WTC11 (cell line): ENCODE results near the gene CEACAM3.
"Not testable (repeated sequence)": the region's sequence is repeated elsewhere in the genome, so short reads cannot be mapped to it uniquely, and the experiment has no call there.

Experiments
- FOXJ3 ChIP-seq: sonication (generic); formaldehyde crosslinking; IDR thresholded peaks from 2 replicates; pipeline ENCODE4 v1.9.0; 2021; ENCODE audit warnings: missing genetic modification reagents, mild to moderate bottlenecking, borderline replicate concordance
- ZNF263 ChIP-seq: sonication (generic); formaldehyde crosslinking; IDR thresholded peaks from 2 replicates; pipeline ENCODE4 v1.8.1; 2022; ENCODE audit warnings: low read depth, mild to moderate bottlenecking, moderate library complexity, missing genetic modification reagents
- TF ChIP-seq, protein P1 (sequence below): fragments of 200-600 bp; IDR thresholded peaks from 2 replicates; pipeline ENCODE4 v1.8.0; 2022; ENCODE audit warnings: antibody characterized with exemption

- TF ChIP-seq, protein P1, sequence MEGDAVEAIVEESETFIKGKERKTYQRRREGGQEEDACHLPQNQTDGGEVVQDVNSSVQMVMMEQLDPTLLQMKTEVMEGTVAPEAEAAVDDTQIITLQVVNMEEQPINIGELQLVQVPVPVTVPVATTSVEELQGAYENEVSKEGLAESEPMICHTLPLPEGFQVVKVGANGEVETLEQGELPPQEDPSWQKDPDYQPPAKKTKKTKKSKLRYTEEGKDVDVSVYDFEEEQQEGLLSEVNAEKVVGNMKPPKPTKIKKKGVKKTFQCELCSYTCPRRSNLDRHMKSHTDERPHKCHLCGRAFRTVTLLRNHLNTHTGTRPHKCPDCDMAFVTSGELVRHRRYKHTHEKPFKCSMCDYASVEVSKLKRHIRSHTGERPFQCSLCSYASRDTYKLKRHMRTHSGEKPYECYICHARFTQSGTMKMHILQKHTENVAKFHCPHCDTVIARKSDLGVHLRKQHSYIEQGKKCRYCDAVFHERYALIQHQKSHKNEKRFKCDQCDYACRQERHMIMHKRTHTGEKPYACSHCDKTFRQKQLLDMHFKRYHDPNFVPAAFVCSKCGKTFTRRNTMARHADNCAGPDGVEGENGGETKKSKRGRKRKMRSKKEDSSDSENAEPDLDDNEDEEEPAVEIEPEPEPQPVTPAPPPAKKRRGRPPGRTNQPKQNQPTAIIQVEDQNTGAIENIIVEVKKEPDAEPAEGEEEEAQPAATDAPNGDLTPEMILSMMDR = not testable (repeated sequence)
- TF ChIP-seq ZNF263, FOXJ3 (CRISPR knock-in tag): not testable (repeated sequence)
Measured at GRCh38 chr19:41768105-41768504, 28.3 kb upstream of the CEACAM3 start.
